GM12801 (cell line): ENCODE measurements around the gene C11orf54.

Experiments used
- CTCF ChIP-seq: IDR thresholded peaks from one replicate; pipeline ENCODE4 v1.5.1; 2011; ENCODE audit warnings: control low read depth; ENCODE audit not compliant: insufficient read length; ENCODE audit errors: extremely low read depth

C11orf54 gene

GRCh38 chr11:93734427-93735222, 6.8 kb upstream of the C11orf54 start:
- no peak for TF ChIP-seq CTCF

- TF ChIP-seq CTCF: no peak
Observed at GRCh38 chr11:93735627-93736026, 5.8 kb upstream of the C11orf54 start.

GRCh38 chr11:93736129-93736528, 5.3 kb upstream of the C11orf54 start:
- no peak for TF ChIP-seq CTCF

GRCh38 chr11:93737904-93738612, 3.4 kb upstream of the C11orf54 start:
- no peak for TF ChIP-seq CTCF

- TF ChIP-seq CTCF: no peak
Observed at GRCh38 chr11:93738647-93739081, 2.8 kb upstream of the C11orf54 start.

GRCh38 chr11:93740031-93740729, 1.3 kb upstream of the C11orf54 start:
- TF ChIP-seq CTCF: no peak

GRCh38 chr11:93740730-93741093, 760 bp upstream of the C11orf54 start:
- TF ChIP-seq CTCF: no peak
